Measurements from ENCODE around the gene NPR3.

- no peak for TF ChIP-seq CTCF (IDR thresholded peaks at IDR 0.05; ENCODE audit: low read depth, low read length, missing input control)
- no peak for TF ChIP-seq MAX (IDR thresholded peaks at IDR 0.05)
- TF ChIP-seq RXRA (IDR thresholded peaks at IDR 0.05), result no peak
- TF ChIP-seq FOXA1 (IDR thresholded peaks at IDR 0.05), result no peak
- no peak for TF ChIP-seq EGR1 (IDR thresholded peaks at IDR 0.05; ENCODE audit: low read depth in 2 of 2)
- TF ChIP-seq RAD21 (IDR thresholded peaks at IDR 0.05), result no peak
- TF ChIP-seq SP1 (IDR thresholded peaks at IDR 0.05), result no peak
- no peak for TF ChIP-seq TAF1 (conservative IDR thresholded peaks at IDR 0.05)
- no peak for TF ChIP-seq HNF4G (IDR thresholded peaks at IDR 0.05)
- no peak for TF ChIP-seq JUND (IDR thresholded peaks at IDR 0.05)
- TF ChIP-seq GABPA (IDR thresholded peaks at IDR 0.05 in 1 of 2, conservative IDR thresholded peaks at IDR 0.05 in 1 of 2), result no peak
- TF ChIP-seq ZBTB33 (IDR thresholded peaks at IDR 0.05), result no peak
Measured at GRCh38 chr5:32780508-32780919, 69.4 kb downstream of the NPR3 start.

Data from liver (tissue), 3 donors.